ENCODE data around the gene ZFAND5.

- TF ChIP-seq TAF1 (IDR thresholded peaks at IDR 0.05; ENCODE audit: borderline replicate concordance, low read depth, low read length): no peak
- TF ChIP-seq POLR2AphosphoS5 (IDR thresholded peaks at IDR 0.05; ENCODE audit: low read depth, low read length): no peak
Measured at GRCh38 chr9:72322259-72322658, 42.7 kb downstream of the ZFAND5 start.
